Fibroblast of pulmonary artery (primary cell): ENCODE measurements around the gene NFATC1.

ENCODE experiments used
- DNase-seq: peaks from one replicate; pipeline ENCODE4 v3.0.0-alpha.2; 2010; ENCODE audit warnings: low read depth
- H3K4me3 ChIP-seq: replicated peaks from 2 replicates; pipeline ENCODE4 v1.5.1; 2011; ENCODE audit warnings: low read depth, mild to moderate bottlenecking, control low read depth, low read length, moderate library complexity
- TF ChIP-seq, protein P1 (sequence below): IDR thresholded peaks from 2 replicates; pipeline ENCODE4 v1.5.1; 2011; ENCODE audit warnings: mild to moderate bottlenecking, control low read depth, low read length, inconsistent platforms; ENCODE audit errors: missing control alignments

The NFATC1 gene

DNA sequence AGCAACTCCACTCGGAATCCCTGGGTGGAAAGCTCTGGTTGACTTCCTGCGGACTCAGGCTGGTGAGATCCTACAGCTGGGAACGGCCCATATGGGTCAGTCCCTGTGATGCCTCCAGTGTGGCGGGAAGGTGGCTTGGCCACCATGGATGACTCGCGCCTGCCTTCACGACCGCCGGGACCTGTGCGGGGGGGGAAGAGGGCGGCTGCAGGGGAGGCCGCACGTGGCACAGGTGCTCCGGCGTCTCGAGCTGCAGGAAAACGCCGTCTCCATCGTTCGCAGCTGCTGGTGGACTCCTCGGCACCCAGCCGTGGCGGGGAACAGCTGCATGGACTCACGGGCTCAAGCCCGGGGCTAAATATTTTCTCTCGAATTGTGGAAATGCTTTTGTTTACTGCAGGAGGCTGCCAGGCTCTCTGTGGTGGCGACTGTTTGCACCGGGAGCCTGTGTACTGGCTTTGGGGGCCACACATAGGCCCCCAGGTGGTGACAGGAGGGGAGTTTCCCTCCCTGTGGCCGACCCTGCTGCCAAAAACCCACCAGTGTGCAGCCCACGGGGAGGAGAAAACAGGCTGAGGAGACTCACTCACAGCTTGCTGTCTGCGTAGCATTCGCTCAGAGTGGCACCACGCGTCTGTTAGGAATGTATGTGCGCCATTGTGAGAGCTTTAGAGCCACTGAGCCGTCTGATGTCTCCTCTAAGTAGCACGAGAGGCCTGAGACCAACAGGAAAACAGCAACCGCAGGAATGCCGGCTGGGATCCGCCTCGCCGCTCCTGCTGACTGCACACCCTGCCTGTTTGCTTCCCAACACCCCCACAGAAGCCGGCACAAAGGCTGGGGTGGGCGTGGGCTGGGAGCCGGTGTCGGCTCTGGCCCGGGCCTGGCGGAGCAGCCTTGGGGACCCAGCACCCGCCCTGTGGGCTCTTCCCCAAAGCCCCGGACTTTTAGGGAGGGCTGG is 89.2 kb downstream of the NFATC1 start:
- TF ChIP-seq, protein P1, sequence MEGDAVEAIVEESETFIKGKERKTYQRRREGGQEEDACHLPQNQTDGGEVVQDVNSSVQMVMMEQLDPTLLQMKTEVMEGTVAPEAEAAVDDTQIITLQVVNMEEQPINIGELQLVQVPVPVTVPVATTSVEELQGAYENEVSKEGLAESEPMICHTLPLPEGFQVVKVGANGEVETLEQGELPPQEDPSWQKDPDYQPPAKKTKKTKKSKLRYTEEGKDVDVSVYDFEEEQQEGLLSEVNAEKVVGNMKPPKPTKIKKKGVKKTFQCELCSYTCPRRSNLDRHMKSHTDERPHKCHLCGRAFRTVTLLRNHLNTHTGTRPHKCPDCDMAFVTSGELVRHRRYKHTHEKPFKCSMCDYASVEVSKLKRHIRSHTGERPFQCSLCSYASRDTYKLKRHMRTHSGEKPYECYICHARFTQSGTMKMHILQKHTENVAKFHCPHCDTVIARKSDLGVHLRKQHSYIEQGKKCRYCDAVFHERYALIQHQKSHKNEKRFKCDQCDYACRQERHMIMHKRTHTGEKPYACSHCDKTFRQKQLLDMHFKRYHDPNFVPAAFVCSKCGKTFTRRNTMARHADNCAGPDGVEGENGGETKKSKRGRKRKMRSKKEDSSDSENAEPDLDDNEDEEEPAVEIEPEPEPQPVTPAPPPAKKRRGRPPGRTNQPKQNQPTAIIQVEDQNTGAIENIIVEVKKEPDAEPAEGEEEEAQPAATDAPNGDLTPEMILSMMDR, result no peak
- no peak overlapping the region for H3K4me3 ChIP-seq
- DNase-seq, result peak; percentile 98

DNA sequence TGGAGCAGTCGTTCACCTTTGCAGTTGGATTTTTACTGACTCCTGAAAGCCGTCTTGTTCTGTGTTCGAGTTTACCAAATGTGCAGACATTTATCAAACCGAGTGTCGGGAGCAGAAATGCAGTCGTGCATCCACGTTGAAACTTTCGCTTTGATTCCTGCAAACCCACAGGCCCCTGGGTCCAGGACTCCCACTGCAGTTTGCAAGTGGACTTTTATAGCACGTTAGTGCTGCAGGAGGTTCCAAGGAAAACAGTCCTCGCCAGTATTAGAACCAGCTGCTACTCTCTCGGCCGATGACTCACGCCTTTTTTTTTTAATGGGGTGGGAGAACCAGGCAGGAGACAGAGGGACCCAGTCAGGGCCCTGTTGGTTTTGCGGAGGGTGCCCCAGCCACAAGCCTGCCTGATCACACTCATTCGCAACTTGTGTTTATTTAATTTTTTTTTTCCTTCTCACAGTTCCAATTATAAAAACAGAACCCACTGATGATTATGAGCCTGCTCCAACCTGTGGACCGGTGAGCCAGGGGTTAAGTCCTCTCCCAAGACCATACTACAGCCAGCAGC is 90.1 kb downstream of the NFATC1 start:
- H3K4me3 ChIP-seq, result peak overlapping the region; percentile 31
- peak; percentile 89 for DNase-seq

DNA sequence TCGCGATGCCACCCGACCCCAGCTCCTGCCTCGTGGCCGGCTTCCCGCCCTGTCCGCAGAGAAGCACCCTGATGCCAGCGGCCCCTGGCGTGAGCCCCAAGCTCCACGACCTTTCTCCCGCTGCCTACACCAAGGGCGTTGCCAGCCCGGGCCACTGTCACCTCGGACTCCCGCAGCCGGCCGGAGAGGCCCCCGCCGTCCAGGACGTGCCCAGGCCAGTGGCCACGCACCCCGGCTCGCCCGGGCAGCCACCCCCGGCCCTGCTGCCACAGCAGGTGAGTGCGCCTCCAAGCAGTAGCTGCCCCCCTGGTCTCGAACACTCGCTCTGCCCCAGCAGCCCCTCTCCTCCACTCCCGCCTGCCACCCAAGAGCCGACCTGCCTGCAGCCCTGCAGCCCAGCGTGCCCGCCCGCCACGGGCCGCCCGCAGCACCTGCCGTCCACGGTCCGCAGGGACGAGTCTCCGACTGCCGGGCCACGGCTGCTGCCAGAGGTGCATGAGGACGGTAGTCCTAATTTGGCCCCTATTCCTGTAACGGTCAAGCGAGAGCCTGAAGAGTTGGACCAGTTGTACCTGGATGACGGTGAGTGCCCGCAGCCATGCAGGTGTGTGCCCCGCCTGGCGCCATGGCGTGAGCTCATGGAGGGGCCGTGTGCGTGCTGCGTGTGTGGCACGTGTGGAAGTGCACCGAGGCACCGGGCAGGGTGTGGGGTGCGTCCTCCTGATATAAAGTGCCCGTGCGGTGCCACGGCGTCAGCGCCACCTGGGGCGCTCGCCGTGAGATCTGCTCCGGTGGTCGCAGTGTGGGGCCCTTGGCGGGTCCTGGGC is 90.8 kb downstream of the NFATC1 start:
- TF ChIP-seq, protein P1, result no peak
- H3K4me3 ChIP-seq, result no peak overlapping the region
- DNase-seq, result no peak

More for the DNA sequence above, 90.1 kb downstream of the NFATC1 start:
- TF ChIP-seq, protein P1, result no peak

DNA sequence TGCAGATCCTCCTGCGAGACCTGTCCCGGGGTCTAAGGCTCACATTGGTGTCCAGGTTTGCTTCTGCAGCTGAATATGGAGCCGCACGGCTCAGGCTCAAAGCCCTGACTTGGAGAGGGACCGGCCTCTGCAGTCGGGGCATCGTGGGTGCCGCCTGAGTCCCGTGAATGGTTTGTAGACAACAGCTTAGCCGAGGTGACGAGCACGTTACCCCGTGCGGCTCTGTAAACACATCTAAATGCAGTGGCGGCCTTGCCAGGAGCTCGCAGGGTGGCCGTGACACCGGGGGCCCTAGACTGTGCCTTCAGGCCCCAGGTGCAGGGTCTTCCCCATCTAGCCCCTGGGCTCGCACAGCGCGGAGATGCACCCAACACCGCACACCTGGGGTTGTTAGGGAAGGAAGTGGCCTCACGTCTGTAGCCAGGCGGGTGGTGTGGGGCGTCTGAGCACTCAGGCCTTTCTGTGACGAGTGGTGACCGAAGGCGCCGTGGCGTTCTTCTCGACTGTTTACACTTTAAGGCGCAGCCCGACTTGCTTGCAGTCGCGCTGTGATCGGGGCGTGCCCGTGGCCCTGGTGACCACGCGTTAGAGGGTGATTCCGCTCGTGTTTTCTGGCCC is 91.6 kb downstream of the NFATC1 start:
- H3K4me3 ChIP-seq, result no peak overlapping the region
- TF ChIP-seq, protein P1, result no peak
- DNase-seq, result no peak

DNA sequence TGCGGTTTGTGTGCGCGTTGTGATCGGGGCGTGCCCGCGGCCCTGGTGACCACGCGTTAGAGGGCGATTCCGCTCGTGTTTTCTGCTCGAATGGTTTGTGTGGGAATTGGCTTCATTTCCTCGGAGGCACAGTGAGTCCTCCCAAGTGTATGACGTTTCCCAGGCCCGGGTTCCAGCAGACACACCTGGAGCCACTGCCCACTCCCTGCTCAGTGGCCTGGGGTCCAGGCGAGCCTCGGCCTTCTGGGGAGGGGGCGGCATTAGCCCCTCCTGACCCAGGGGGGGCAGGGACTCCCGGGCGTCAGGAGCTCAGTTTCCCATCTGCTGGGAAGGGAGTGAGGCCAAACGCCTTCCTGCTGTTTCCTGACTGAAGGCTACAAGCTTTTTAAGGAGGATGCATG is 92.1 kb downstream of the NFATC1 start:
- TF ChIP-seq, protein P1, result no peak
- no peak for DNase-seq
- no peak overlapping the region for H3K4me3 ChIP-seq

DNA sequence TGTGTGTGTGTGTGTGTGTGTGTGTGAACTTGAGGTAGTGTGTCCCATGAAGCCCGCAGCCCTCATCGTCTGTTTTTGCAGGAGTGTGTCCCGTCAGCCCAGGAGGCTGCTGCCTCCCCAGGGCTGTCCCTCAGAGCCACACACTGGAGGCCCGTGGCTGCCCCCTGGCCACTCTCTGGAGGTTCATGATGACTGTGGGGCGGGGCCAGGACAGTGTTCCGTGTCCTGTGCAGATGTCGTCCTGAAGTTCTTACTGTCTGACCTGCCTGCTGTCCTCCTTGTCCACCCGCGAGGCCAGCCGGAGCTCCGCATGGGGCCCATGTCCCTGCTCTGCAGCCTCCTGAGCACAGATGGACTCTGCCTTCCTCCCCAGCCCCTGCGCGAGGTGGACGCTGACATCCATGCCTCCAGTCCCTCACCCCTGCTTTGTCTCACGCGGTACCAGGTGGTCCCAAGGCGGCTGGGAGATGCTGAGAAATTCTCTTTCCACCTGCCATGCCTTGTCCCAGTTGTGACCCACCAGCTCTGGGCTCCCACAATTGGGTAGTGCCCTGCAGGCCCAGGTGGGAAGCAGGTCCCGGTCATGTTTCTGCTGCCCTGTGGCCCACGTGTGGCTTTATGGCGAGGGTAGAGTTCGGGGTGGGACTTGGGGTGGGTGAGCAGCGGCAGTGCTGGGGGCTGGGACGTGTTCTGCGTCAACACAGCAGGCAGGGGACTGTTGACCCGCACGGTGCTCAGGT is 92.8 kb downstream of the NFATC1 start:
- no peak for DNase-seq
- TF ChIP-seq, protein P1, result no peak
- H3K4me3 ChIP-seq, result no peak overlapping the region
